Upper lobe of left lung (tissue), 6 donors: ENCODE data around the gene FCHO1. TPM values are rescaled to one million over a fixed set of nuclear protein-coding genes. Genes with fewer than 3 reads are reported as not detected.
A peak's percentile ranks its signal among the peaks of the same experiment; 100 is the strongest.
"Not testable (repeated sequence)": the region's sequence is repeated elsewhere in the genome, so short reads cannot be mapped to it uniquely, and the experiment has no call there.

Experiments
- ATAC-seq, 2 donors: fragments of 200-7000 bp; cut with Tn5 transposase; one replicate each; pipeline ENCODE4 v1.9.1; 2022; ENCODE audit warnings: mild to moderate bottlenecking in 2 of 2, moderate library complexity in 2 of 2; ENCODE audit not compliant: low FRiP score in 2 of 2
- DNase-seq, 2 donors: peaks; one replicate each; pipeline ENCODE4 v3.0.0-alpha.2; 2019 to 2020
- H3K27ac ChIP-seq, 4 donors: fragments of 200-600 bp; sonication (generic); one replicate each; pipeline ENCODE4 v1.5.1; 2016 to 2019
- H3K27me3 ChIP-seq, 4 donors: fragments of 200-600 bp; sonication (generic); one replicate each; pipeline ENCODE4 v1.5.1; 2017 to 2019
- H3K36me3 ChIP-seq, 4 donors: fragments of 200-600 bp; sonication (generic); one replicate each; pipeline ENCODE4 v1.5.1; 2016 to 2019
- H3K4me1 ChIP-seq, 4 donors: fragments of 200-600 bp; sonication (generic); one replicate each; pipeline ENCODE4 v1.5.1; 2018 to 2019
- H3K4me3 ChIP-seq, 4 donors: fragments of 200-600 bp; sonication (generic); one replicate each; pipeline ENCODE4 v1.5.1; 2017 to 2019; ENCODE audit warnings: mild to moderate bottlenecking in 2 of 4, moderate library complexity in 1 of 4
- H3K9me3 ChIP-seq, 4 donors: fragments of 200-600 bp; sonication (generic); one replicate each; pipeline ENCODE4 v1.5.1; 2018 to 2019
- EP300 ChIP-seq, 4 donors: sonication (generic); formaldehyde crosslinking; IDR thresholded peaks; one replicate each; pipeline ENCODE4 v1.5.1; 2017; ENCODE audit warnings: antibody characterized with exemption in 4 of 4, control low read depth in 2 of 4
- POLR2A ChIP-seq, 4 donors: fragments of 450-650 bp; IDR thresholded peaks; one replicate each; pipeline ENCODE4 v1.5.1; 2016 to 2017; ENCODE audit warnings: antibody characterized with exemption in 4 of 4, mild to moderate bottlenecking in 2 of 4
- POLR2AphosphoS5 ChIP-seq, 2 donors: sonication (generic); formaldehyde crosslinking; IDR thresholded peaks; one replicate each; pipeline ENCODE4 v1.5.1; 2017; ENCODE audit warnings: antibody characterized with exemption in 2 of 2
- WGBS, 2 donors: methylation state at CpG; one replicate each; pipeline ENCODE4 v1.1.5; 2017 to 2018; 5-methylcytosine and 5-hydroxymethylcytosine counted together
- total RNA-seq, 6 donors: library from RNA; depleted of rRNA in 4 of 6; stranded (reverse); fragments of >200 nt in 4 of 6; gene quantifications; one replicate each; pipeline versions ENCODE4 v1.1.0 to v1.2.1, GENCODE V29; 2016 to 2021
- TF ChIP-seq, protein P1 (sequence below), 6 experiments: fragments of 450-650 bp in 4 of 6; fragments of 200-600 bp in 2 of 6; sonication (generic) in 2 of 6; IDR thresholded peaks; one replicate each; pipeline ENCODE4 v1.5.1; 2016 to 2019; ENCODE audit warnings: antibody characterized with exemption in 6 of 6
- donor health status: DM: no; HTN: no; CAD: no; lungs with moderate emphysema.
- donor health status: DM: no; HTN: yes; CAD: no; lungs with severe emphysema.

The FCHO1 gene
- total RNA-seq, 6 donors from 2014 or later = 1.9 to 19.9 (median 8.7) TPM

DNA sequence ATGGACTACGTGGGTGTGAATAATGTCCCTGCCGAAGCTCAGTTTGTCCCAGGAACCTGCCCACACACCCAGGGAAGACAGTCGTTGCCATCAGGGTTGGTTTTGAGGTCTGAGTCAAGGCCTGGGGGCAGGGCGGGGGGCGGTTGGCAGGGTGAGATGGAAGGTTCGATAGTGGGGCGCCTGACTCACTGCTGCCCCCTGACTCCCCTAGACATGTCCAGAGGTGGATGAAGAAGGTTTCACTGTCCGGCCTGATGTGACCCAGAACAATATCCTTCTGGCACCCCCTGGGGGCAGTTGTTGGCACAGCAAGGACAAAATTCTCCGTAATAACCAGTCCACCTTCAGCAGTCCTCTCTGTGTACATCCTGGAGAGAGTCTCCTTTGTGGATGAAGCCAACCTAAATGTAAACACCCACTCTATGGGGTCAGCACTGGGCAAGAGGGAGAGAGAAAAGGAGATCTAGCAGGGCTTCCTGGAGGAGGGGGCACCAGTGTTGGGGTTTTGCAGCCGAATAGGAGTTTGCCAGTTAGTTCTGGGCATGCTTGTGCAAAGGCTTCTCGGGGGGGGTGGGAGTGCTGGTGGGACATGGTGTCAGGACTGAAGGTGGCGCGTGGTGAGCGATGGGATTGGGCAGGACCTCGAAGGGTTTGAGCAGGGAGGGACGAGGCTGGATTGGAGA is 24.1 kb downstream of the FCHO1 start:
- H3K27me3 ChIP-seq = peaks cover 0 to 8% (median 2%) of the 10 kb centered on the region in 4 donors
- peaks cover 0 to under 1% (median 0%) of the 10 kb centered on the region in 4 donors for H3K36me3 ChIP-seq
- TF ChIP-seq, protein P1, sequence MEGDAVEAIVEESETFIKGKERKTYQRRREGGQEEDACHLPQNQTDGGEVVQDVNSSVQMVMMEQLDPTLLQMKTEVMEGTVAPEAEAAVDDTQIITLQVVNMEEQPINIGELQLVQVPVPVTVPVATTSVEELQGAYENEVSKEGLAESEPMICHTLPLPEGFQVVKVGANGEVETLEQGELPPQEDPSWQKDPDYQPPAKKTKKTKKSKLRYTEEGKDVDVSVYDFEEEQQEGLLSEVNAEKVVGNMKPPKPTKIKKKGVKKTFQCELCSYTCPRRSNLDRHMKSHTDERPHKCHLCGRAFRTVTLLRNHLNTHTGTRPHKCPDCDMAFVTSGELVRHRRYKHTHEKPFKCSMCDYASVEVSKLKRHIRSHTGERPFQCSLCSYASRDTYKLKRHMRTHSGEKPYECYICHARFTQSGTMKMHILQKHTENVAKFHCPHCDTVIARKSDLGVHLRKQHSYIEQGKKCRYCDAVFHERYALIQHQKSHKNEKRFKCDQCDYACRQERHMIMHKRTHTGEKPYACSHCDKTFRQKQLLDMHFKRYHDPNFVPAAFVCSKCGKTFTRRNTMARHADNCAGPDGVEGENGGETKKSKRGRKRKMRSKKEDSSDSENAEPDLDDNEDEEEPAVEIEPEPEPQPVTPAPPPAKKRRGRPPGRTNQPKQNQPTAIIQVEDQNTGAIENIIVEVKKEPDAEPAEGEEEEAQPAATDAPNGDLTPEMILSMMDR (IDR thresholded peaks at IDR 0.05) = peak in 4 of 6 experiments; percentile 14 to 52 (median 32)
- no peak for TF ChIP-seq POLR2A (IDR thresholded peaks at IDR 0.05)
- no peak overlapping the region for H3K27ac ChIP-seq
- ATAC-seq (no peak), DNase-seq (no peak)
- WGBS, 2 donors = 71 to 75% methylated on average over 15 to 16 of the region's 16 CpGs
- H3K4me1 ChIP-seq = peaks cover 0 to 16% (median 13%) of the 10 kb centered on the region in 4 donors
- no peaks in the 10 kb centered on the region for H3K9me3 ChIP-seq
- no peak overlapping the region for H3K4me3 ChIP-seq

DNA sequence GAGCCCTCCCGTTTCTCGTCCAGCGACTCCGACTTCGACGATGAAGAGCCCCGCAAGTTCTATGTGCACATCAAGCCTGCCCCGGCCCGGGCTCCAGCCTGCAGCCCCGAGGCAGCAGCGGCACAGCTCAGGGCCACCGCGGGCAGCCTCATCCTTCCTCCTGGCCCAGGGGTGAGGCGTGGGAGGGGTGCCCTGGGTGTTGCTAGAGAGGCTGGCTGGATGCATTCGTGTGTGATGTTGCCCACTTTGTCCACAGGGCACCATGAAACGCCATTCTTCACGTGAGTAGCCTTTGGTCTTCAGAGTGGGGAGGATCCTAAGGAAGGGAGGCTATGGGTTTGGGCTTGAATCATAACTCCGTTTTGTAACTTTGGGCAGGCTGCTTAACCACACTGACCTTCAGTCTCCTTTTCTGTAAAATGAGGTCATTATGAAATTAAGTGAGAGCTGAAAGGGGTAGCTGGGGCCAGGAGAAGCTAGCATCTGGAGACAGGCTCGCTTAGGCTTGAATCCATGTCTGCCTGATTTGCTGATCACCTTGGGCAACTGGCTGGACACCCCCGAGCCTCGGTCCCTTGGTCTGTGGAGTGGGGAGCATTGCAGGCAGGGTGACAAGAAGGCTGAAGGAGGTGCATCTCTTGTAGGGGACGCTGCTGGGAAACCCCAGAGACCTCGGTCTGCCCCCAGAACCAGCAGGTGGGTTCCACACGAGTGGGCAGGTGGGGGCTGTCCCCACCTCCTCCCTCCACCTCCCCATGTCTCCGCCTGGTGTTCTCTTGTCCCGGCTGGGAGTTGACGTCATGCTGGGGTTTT is 24.9 kb downstream of the FCHO1 start:
- ATAC-seq (peak in 1 of 2 donors; percentile 48), DNase-seq (peak; percentile 44 to 81)
- Histone ChIP-seq H3K4me1 (peaks cover 0 to 16% (median 13%) of the 10 kb centered on the region in 4 donors), H3K27me3 (peaks cover 0 to 8% (median 2%) of the 10 kb centered on the region in 4 donors), H3K36me3 (no peaks in the 10 kb centered on the region), H3K4me3 (no peak overlapping the region), H3K9me3 (no peaks in the 10 kb centered on the region), H3K27ac (no peak overlapping the region)
- peak in 1 of 2 donors; percentile 29 for TF ChIP-seq POLR2AphosphoS5 (IDR thresholded peaks at IDR 0.05)
- TF ChIP-seq, protein P1 (IDR thresholded peaks at IDR 0.05) = no peak
- 62 to 73% methylated on average over 18 to 27 of the region's 27 CpGs for WGBS, 2 donors

DNA sequence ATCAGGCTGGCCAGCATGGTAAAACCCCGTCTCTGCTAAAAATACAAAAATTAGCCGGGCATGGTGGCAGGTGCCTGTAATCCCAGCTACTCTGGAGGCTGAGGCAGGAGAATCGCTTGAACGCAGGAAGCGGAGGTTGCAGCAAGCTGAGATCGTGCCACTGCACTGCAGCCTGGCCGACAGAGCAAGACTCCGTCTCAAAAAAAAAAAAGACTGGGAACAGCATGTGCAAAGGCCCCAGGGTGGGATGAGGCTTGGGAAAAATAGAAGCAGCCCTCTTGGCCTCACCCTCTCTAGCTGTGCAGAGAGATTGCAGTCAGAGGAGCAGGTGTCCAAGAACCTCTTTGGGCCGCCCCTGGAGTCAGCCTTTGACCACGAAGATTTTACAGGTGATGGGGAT is 26.6 kb downstream of the FCHO1 start:
- WGBS, 2 donors = 78 to 84% methylated on average over 10 of the region's 10 CpGs
- not testable (repeated sequence) for H3K27me3 ChIP-seq, DNase-seq, ATAC-seq, H3K36me3 ChIP-seq, H3K9me3 ChIP-seq, H3K4me3 ChIP-seq, H3K27ac ChIP-seq
- peaks cover 0 to 16% (median 13%) of the 10 kb centered on the region in 4 donors for H3K4me1 ChIP-seq

DNA sequence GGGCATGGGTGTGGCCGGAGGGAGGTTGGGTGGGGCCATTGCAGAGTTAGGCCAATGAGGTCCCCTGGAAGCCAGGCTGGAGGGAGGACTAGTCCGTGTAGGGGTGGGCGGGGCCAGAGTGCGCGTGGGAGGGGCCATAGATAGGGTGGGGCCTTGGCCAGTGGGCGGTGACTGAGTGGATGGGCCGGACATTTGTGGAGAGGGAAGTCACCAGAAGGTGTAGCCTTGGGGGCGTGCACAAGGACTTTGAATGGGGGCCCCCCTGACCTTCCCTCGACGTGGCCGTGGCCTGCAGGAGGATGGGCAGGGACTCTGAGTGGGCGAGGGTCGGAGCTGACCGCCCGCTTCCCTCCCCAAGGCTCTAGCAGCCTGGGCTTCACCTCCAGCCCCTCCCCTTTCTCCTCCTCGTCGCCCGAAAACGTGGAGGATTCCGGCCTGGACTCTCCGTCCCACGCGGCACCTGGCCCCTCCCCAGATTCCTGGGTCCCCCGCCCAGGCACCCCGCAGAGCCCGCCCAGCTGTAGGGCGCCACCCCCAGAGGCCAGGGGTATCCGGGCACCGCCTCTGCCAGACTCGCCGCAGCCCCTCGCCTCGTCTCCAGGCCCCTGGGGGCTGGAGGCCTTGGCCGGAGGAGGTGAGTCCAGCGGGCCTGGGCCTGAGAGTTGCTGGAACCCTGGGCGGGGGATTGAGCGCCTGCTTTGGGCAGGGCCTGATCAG is 27.1 kb downstream of the FCHO1 start:
- peak overlapping the region in 3 of 4 donors; percentile 18 to 44 (median 33) for H3K4me3 ChIP-seq
- ATAC-seq = peak; percentile 70 to 78
- H3K9me3 ChIP-seq = no peaks in the 10 kb centered on the region
- TF ChIP-seq POLR2A (IDR thresholded peaks at IDR 0.05) = no peak
- TF ChIP-seq POLR2AphosphoS5 (IDR thresholded peaks at IDR 0.05) = no peak
- TF ChIP-seq, protein P1 (IDR thresholded peaks at IDR 0.05) = no peak
- TF ChIP-seq EP300 (IDR thresholded peaks at IDR 0.05) = no peak
- peak overlapping the region in 2 of 4 donors; percentile 30 to 53 for H3K27ac ChIP-seq
- WGBS, 2 donors = 9% methylated on average over 13 to 30 of the region's 37 CpGs
- H3K27me3 ChIP-seq = peaks cover 0 to 8% (median 2%) of the 10 kb centered on the region in 4 donors
- H3K4me1 ChIP-seq = peaks cover 0 to 16% (median 13%) of the 10 kb centered on the region in 4 donors
- DNase-seq = peak; percentile 78 to 93
- no peaks in the 10 kb centered on the region for H3K36me3 ChIP-seq
